ENCODE measurements around the gene PPP2R5D. TPM values are rescaled to one million over a fixed set of nuclear protein-coding genes. Genes with fewer than 3 reads are reported as not detected.

The PPP2R5D gene
- total RNA-seq, 3 donors from 2014 or later (not counting 1 experiment from before 2014, with no cell fraction given) = 30.5 to 49.1 (median 40.1) TPM

- H3K36me3 Mint-ChIP-seq = no peaks in the 10 kb centered on the region
- H3K27me3 ChIP-seq (ENCODE audit: control insufficient read depth, insufficient read depth, low read length) = no peaks in the 10 kb centered on the region
- no peaks in the 10 kb centered on the region for H3K9me3 Mint-ChIP-seq
- H3K27ac ChIP-seq (ENCODE audit: low read length) = no peak overlapping the region
- no peak overlapping the region for H3K27ac Mint-ChIP-seq
- H3K9me3 ChIP-seq (ENCODE audit: control insufficient read depth, insufficient read depth, low read length) = no peaks in the 10 kb centered on the region
- TF ChIP-seq, protein P1, sequence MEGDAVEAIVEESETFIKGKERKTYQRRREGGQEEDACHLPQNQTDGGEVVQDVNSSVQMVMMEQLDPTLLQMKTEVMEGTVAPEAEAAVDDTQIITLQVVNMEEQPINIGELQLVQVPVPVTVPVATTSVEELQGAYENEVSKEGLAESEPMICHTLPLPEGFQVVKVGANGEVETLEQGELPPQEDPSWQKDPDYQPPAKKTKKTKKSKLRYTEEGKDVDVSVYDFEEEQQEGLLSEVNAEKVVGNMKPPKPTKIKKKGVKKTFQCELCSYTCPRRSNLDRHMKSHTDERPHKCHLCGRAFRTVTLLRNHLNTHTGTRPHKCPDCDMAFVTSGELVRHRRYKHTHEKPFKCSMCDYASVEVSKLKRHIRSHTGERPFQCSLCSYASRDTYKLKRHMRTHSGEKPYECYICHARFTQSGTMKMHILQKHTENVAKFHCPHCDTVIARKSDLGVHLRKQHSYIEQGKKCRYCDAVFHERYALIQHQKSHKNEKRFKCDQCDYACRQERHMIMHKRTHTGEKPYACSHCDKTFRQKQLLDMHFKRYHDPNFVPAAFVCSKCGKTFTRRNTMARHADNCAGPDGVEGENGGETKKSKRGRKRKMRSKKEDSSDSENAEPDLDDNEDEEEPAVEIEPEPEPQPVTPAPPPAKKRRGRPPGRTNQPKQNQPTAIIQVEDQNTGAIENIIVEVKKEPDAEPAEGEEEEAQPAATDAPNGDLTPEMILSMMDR (IDR thresholded peaks at IDR 0.05) = no peak
- H3K36me3 ChIP-seq (ENCODE audit: control insufficient read depth, insufficient read depth, low read length) = peaks cover 34% of the 10 kb centered on the region
- H3K4me1 ChIP-seq (ENCODE audit: control insufficient read depth, insufficient read depth, low read length) = no peaks in the 10 kb centered on the region
- DNase-seq (no peak), ATAC-seq (no peak)
- no peak overlapping the region for H3K4me3 Mint-ChIP-seq
- H3K27me3 Mint-ChIP-seq (ENCODE audit: low read depth in 2 of 2) = no peaks in the 10 kb centered on the region
- intact Hi-C loops (cut with micrococcal nuclease) = no loop called here
- H3K4me1 Mint-ChIP-seq = peaks cover under 1 to 1% of the 10 kb centered on the region in 2 donors
- no peak overlapping the region for H3K4me3 ChIP-seq (ENCODE audit: low read length)
- WGBS (ENCODE audit: insufficient coverage) = 95% methylated on average over 11 of the region's 11 CpGs
Observed at GRCh38 chr6:43045371-43045930, 61.1 kb downstream of the PPP2R5D start.

DNA sequence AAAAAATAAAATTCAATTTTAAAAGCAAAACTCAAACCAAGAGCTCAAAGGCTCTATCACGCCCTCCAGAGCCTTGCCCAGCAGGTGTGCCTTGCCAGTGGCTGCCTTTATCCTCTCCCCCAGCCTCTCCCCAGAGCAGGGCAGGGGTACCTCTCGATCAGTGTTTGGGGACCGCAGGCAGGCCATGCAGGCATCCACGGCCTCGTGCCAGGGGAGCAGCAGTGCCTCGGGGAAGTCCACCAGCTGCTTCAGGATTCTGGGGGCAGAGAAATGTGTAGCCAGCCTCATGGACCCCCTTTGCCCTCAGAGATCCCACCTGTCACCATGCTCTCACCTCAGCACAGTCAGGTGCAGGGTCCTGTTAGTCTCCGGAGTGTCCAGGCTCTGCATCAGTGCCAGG lies 63.6 kb downstream of the PPP2R5D start:
- no peak overlapping the region for H3K27ac Mint-ChIP-seq
- TF ChIP-seq, protein P1 (IDR thresholded peaks at IDR 0.05) = no peak
- H3K36me3 Mint-ChIP-seq = no peaks in the 10 kb centered on the region
- no peaks in the 10 kb centered on the region for H3K27me3 ChIP-seq (ENCODE audit: control insufficient read depth, insufficient read depth, low read length)
- no peaks in the 10 kb centered on the region for H3K9me3 ChIP-seq (ENCODE audit: control insufficient read depth, insufficient read depth, low read length)
- H3K27ac ChIP-seq (ENCODE audit: low read length) = no peak overlapping the region
- H3K4me3 ChIP-seq (ENCODE audit: low read length) = no peak overlapping the region
- ATAC-seq (no peak), DNase-seq (no peak)
- peaks cover 9% of the 10 kb centered on the region for H3K4me1 ChIP-seq (ENCODE audit: control insufficient read depth, insufficient read depth, low read length)
- intact Hi-C loops (cut with micrococcal nuclease) = no loop called here
- H3K4me3 Mint-ChIP-seq = no peak overlapping the region
- no peaks in the 10 kb centered on the region for H3K27me3 Mint-ChIP-seq (ENCODE audit: low read depth in 2 of 2)
- no peaks in the 10 kb centered on the region for H3K9me3 Mint-ChIP-seq
- peaks cover 15 to 23% of the 10 kb centered on the region in 2 donors for H3K4me1 Mint-ChIP-seq
- peaks cover 27% of the 10 kb centered on the region for H3K36me3 ChIP-seq (ENCODE audit: control insufficient read depth, insufficient read depth, low read length)
- WGBS (ENCODE audit: insufficient coverage) = 94% methylated on average over 7 of the region's 7 CpGs

- no peak overlapping the region for H3K4me3 ChIP-seq (ENCODE audit: low read length)
- Mint-ChIP-seq H3K4me3 (no peak overlapping the region), H3K27ac (peak overlapping the region in 1 of 2 donors; percentile 2), H3K9me3 (no peaks in the 10 kb centered on the region), H3K27me3 (ENCODE audit: low read depth in 2 of 2) (no peaks in the 10 kb centered on the region), H3K4me1 (peaks cover 27 to 39% of the 10 kb centered on the region in 2 donors), H3K36me3 (no peaks in the 10 kb centered on the region)
- DNase-seq = no peak
- no peaks in the 10 kb centered on the region for H3K9me3 ChIP-seq (ENCODE audit: control insufficient read depth, insufficient read depth, low read length)
- peaks cover 14% of the 10 kb centered on the region for H3K36me3 ChIP-seq (ENCODE audit: control insufficient read depth, insufficient read depth, low read length)
- no peaks in the 10 kb centered on the region for H3K27me3 ChIP-seq (ENCODE audit: control insufficient read depth, insufficient read depth, low read length)
- ATAC-seq = no peak
- no peak overlapping the region for H3K27ac ChIP-seq (ENCODE audit: low read length)
- WGBS (ENCODE audit: insufficient coverage) = 97% methylated on average over 17 of the region's 17 CpGs
- TF ChIP-seq, protein P1 (IDR thresholded peaks at IDR 0.05) = no peak
- peaks cover 20% of the 10 kb centered on the region for H3K4me1 ChIP-seq (ENCODE audit: control insufficient read depth, insufficient read depth, low read length)
- intact Hi-C loops (cut with micrococcal nuclease) = no loop called here
Observed at GRCh38 chr6:43050981-43051380, 66.6 kb downstream of the PPP2R5D start.
